Esophagus muscularis mucosa (tissue), 4 donors: ENCODE data around the gene CPEB2. TPM values are rescaled to one million over a fixed set of nuclear protein-coding genes. Genes with fewer than 3 reads are reported as not detected.
A peak's percentile ranks its signal among the peaks of the same experiment; 100 is the strongest.

Experiments used
- DNase-seq: peaks from one replicate; pipeline ENCODE4 v3.0.0-alpha.2; 2017; ENCODE audit errors: extremely low spot score
- H3K27ac ChIP-seq, 4 donors: fragments of 200-600 bp; sonication (generic); replicated peaks in 1 of 4; 1 replicate in 3 of 4; 2 replicates in 1 of 4; pipeline ENCODE4 v1.5.1; 2016 to 2019; ENCODE audit warnings: mild to moderate bottlenecking in 1 of 4
- H3K27me3 ChIP-seq, 4 donors: fragments of 200-600 bp; sonication (generic); one replicate each; pipeline versions ENCODE4 v1.5.1 to v1.6.0; 2016 to 2019
- H3K36me3 ChIP-seq, 4 donors: fragments of 200-600 bp; sonication (generic); one replicate each; pipeline ENCODE4 v1.5.1; 2016 to 2019
- H3K4me1 ChIP-seq, 4 donors: fragments of 200-600 bp; sonication (generic); one replicate each; pipeline ENCODE4 v1.5.1; 2016 to 2019
- H3K4me3 ChIP-seq, 4 donors: fragments of 200-600 bp; sonication (generic); 1 replicate in 2 of 4; 2 replicates in 2 of 4; pipeline ENCODE4 v1.5.1; 2016 to 2019; ENCODE audit warnings: mild to moderate bottlenecking in 4 of 4, moderate library complexity in 1 of 4
- H3K9me3 ChIP-seq, 4 donors: fragments of 200-600 bp; sonication (generic); 1 replicate in 3 of 4; 2 replicates in 1 of 4; pipeline ENCODE4 v1.5.1; 2016 to 2019
- CTCF ChIP-seq, 3 experiments: fragments of 200-600 bp in 2 of 3; fragments of 450-650 bp in 1 of 3; sonication (generic) in 2 of 3; IDR thresholded peaks; one replicate each; pipeline ENCODE4 v1.5.1; 2017 to 2019; ENCODE audit warnings: antibody characterized with exemption in 3 of 3, mild to moderate bottlenecking in 2 of 3, moderate library complexity in 1 of 3
- EP300 ChIP-seq: sonication (generic); formaldehyde crosslinking; IDR thresholded peaks from one replicate; pipeline ENCODE4 v1.6.1; 2017; ENCODE audit warnings: antibody characterized with exemption
- POLR2A ChIP-seq: fragments of 450-650 bp; IDR thresholded peaks from one replicate; pipeline ENCODE4 v1.6.1; 2017; ENCODE audit warnings: antibody characterized with exemption, moderate library complexity, mild to moderate bottlenecking, low read depth
- POLR2AphosphoS5 ChIP-seq, 2 donors: sonication (generic); formaldehyde crosslinking; IDR thresholded peaks; one replicate each; pipeline ENCODE4 v1.6.1; 2017; ENCODE audit warnings: antibody characterized with exemption in 2 of 2
- WGBS: methylation state at CpG from one replicate; pipeline ENCODE4 v1.1.5; 2018; 5-methylcytosine and 5-hydroxymethylcytosine counted together
- intact Hi-C: fragments of 100-400 bp; cut with DNase I; formaldehyde crosslinking; loops from one replicate; pipeline ENCODE4 v1.15.1; 2023
- total RNA-seq, 4 donors: library from RNA; depleted of rRNA; stranded (reverse); fragments of >200 nt; gene quantifications; one replicate each; pipeline versions ENCODE4 v1.1.0 to v1.2.1, GENCODE V29; 2016

Gene CPEB2
- total RNA-seq, 4 donors from 2014 or later: 23.7 to 35.7 (median 25.6) TPM

GRCh38 chr4:15043922-15044321 lies 41.6 kb downstream of the CPEB2 start:
- TF ChIP-seq CTCF (IDR thresholded peaks at IDR 0.05) (no peak), EP300 (no peak), POLR2A (no peak), POLR2AphosphoS5 (IDR thresholded peaks at IDR 0.05) (no peak)
- Histone ChIP-seq H3K36me3 (no peaks in the 10 kb centered on the region), H3K4me3 (no peak overlapping the region), H3K27me3 (no peaks in the 10 kb centered on the region), H3K27ac (peak overlapping the region in 3 of 4 donors; percentile 4 to 48 (median 25)), H3K9me3 (no peaks in the 10 kb centered on the region), H3K4me1 (peaks cover 26 to 57% (median 39%) of the 10 kb centered on the region in 4 donors)
- no peak for DNase-seq
- intact Hi-C loops: no loop called here
- 29% methylated on average over 1 of the region's 1 CpG for WGBS

GRCh38 chr4:15054541-15054940 lies 52.3 kb downstream of the CPEB2 start:
- H3K9me3 ChIP-seq: no peaks in the 10 kb centered on the region
- no peak overlapping the region for H3K27ac ChIP-seq
- peaks cover 0 to 3% (median 0%) of the 10 kb centered on the region in 4 donors for H3K4me1 ChIP-seq
- H3K4me3 ChIP-seq: no peak overlapping the region
- H3K27me3 ChIP-seq: no peaks in the 10 kb centered on the region
- WGBS: 89% methylated on average over 2 of the region's 2 CpGs
- intact Hi-C loops: no loop called here
- peaks cover 18 to 56% (median 30%) of the 10 kb centered on the region in 4 donors for H3K36me3 ChIP-seq
- DNase-seq: no peak
- TF ChIP-seq POLR2A (no peak), CTCF (IDR thresholded peaks at IDR 0.05) (no peak), EP300 (no peak), POLR2AphosphoS5 (IDR thresholded peaks at IDR 0.05) (no peak)

- H3K36me3 ChIP-seq: peaks cover 22 to 71% (median 53%) of the 10 kb centered on the region in 4 donors
- WGBS: 97% methylated on average over 2 of the region's 2 CpGs
Measured at GRCh38 chr4:15060213-15060612, 57.9 kb downstream of the CPEB2 start.

GRCh38 chr4:15063341-15063740 lies 61.1 kb downstream of the CPEB2 start:
- no peak for TF ChIP-seq EP300
- no peak for TF ChIP-seq POLR2AphosphoS5 (IDR thresholded peaks at IDR 0.05)
- no peak for TF ChIP-seq POLR2A
- no peak for TF ChIP-seq CTCF (IDR thresholded peaks at IDR 0.05)
- Histone ChIP-seq H3K27me3 (no peaks in the 10 kb centered on the region), H3K27ac (no peak overlapping the region), H3K4me1 (peaks cover 0 to 9% (median 6%) of the 10 kb centered on the region in 4 donors), H3K4me3 (no peak overlapping the region), H3K9me3 (no peaks in the 10 kb centered on the region), H3K36me3 (peaks cover 33 to 80% (median 64%) of the 10 kb centered on the region in 4 donors)
- DNase-seq: no peak
- intact Hi-C loops: no loop called here
- WGBS: 88% methylated on average over 6 of the region's 6 CpGs

More at GRCh38 chr4:15060213-15060612, 57.9 kb downstream of the CPEB2 start:
- intact Hi-C loops: no loop called here
- no peaks in the 10 kb centered on the region for H3K4me1 ChIP-seq
- DNase-seq: no peak
- H3K4me3 ChIP-seq: no peak overlapping the region
- H3K27ac ChIP-seq: no peak overlapping the region
- H3K27me3 ChIP-seq: no peaks in the 10 kb centered on the region
- no peak for TF ChIP-seq CTCF (IDR thresholded peaks at IDR 0.05)
- no peak for TF ChIP-seq POLR2A
- no peak for TF ChIP-seq POLR2AphosphoS5 (IDR thresholded peaks at IDR 0.05)
- TF ChIP-seq EP300: no peak
- no peaks in the 10 kb centered on the region for H3K9me3 ChIP-seq

GRCh38 chr4:15065516-15065915 lies 63.2 kb downstream of the CPEB2 start:
- no peaks in the 10 kb centered on the region for H3K9me3 ChIP-seq
- intact Hi-C loops: no loop called here
- peaks cover 21 to 60% (median 46%) of the 10 kb centered on the region in 4 donors for H3K36me3 ChIP-seq
- no peak for DNase-seq
- H3K4me1 ChIP-seq: peaks cover 0 to 12% (median 7%) of the 10 kb centered on the region in 4 donors
- 84% methylated on average over 5 of the region's 5 CpGs for WGBS
- TF ChIP-seq POLR2AphosphoS5 (IDR thresholded peaks at IDR 0.05) (no peak), POLR2A (no peak)
- H3K4me3 ChIP-seq: no peak overlapping the region
- no peaks in the 10 kb centered on the region for H3K27me3 ChIP-seq
- H3K27ac ChIP-seq: no peak overlapping the region
